Pancreas (tissue), 10 donors: ENCODE measurements around the gene KRT86. TPM values are rescaled to one million over a fixed set of nuclear protein-coding genes. Genes with fewer than 3 reads are reported as not detected.

Experiments
- ATAC-seq, 4 donors: fragments of 200-7000 bp; cut with Tn5 transposase; one replicate each; pipeline versions ENCODE4 v1.8.0 to v1.9.1; 2020; ENCODE audit warnings: mild to moderate bottlenecking in 4 of 4, moderate library complexity in 4 of 4
- DNase-seq, 6 donors: peaks; one replicate each; pipeline ENCODE4 v3.0.0-alpha.2; 2020
- FAIRE-seq: peaks from 2 replicates; lab custom pipeline; 2012; peaks lifted over from hg19 to GRCh38; lab: Jason Lieb, UNC
- H3K27ac ChIP-seq, 4 donors: fragments of 200-600 bp; sonication (generic); 1 replicate in 3 of 4; 2 replicates in 1 of 4; pipeline versions ENCODE4 v1.5.0 to v1.8.0; 2020
- H3K27me3 ChIP-seq, 4 donors: fragments of 200-600 bp; one replicate each; pipeline ENCODE4 v1.8.0; 2021
- H3K36me3 ChIP-seq, 3 donors: fragments of 200-600 bp; sonication (generic) in 1 of 3; one replicate each; pipeline versions ENCODE4 v1.5.0 to v1.8.0; 2020 to 2021
- H3K4me1 ChIP-seq, 3 donors: fragments of 200-600 bp; one replicate each; pipeline ENCODE4 v1.8.0; 2021
- H3K4me3 ChIP-seq, 4 donors: fragments of 200-600 bp; sonication (generic) in 2 of 4; one replicate each; pipeline versions ENCODE4 v1.5.0 to v1.8.0; 2020 to 2021
- H3K9me3 ChIP-seq, 4 donors: fragments of 200-600 bp; one replicate each; pipeline ENCODE4 v1.8.0; 2021
- WGBS, 2 donors: extraction: QIAGEN DNeasy Blood & Tissue Kit; methylation state at CpG; one replicate each; pipeline ENCODE4 v1.1.7; 2013; 5-methylcytosine and 5-hydroxymethylcytosine counted together
- intact Hi-C, 3 donors: fragments of 100-400 bp; cut with DNase I; formaldehyde crosslinking; loops; one replicate each; pipeline versions ENCODE4 v1.11.1 to v1.14.2; 2022
- polyA plus RNA-seq, 2 donors: library from polyadenylated mRNA; stranded (reverse); fragments of 200-250 nt; gene quantifications; one replicate each; pipeline ENCODE4 v1.2.3, GENCODE V29; 2013
- total RNA-seq, 6 donors: library from RNA; stranded (reverse); fragmentation: NEBNext Ultra II Directional in 4 of 6; extraction: Animal tissue kit (Norgen Biotek cat#: 25700) in 4 of 6; gene quantifications; one replicate each; pipeline versions ENCODE4 v1.2.1 to v1.2.4, GENCODE V29; 2021 to 2023
- TF ChIP-seq, protein P1 (sequence below), 4 donors: fragments of 200-600 bp; sonication (generic) in 3 of 4; IDR thresholded peaks; one replicate each; pipeline versions ENCODE4 v1.5.0 to v1.8.0; 2021; ENCODE audit warnings: antibody characterized with exemption in 4 of 4
- donor health status: healthy with polysubstance abuse.
- donor health status: DM: no; HTN: no; CAD: no; lungs with moderate emphysema.
- donor health status: DM: no; HTN: no; CAD: no.
- donor health status: control.
- donor health status: control.
- donor health status: Bipolar disorder and iron deficiency.
- donor health status: DM: yes; HTN: yes; CAD: no.
- donor health status: DM: no; HTN: no; CAD: no.
- donor health status: DM: no; HTN: no; CAD: no.
- donor health status: DM: yes; HTN: yes; CAD: no.

KRT86 gene
- total and polyA plus RNA-seq, 8 donors = 0.60 to 3.3 (median 1.8) TPM

DNA sequence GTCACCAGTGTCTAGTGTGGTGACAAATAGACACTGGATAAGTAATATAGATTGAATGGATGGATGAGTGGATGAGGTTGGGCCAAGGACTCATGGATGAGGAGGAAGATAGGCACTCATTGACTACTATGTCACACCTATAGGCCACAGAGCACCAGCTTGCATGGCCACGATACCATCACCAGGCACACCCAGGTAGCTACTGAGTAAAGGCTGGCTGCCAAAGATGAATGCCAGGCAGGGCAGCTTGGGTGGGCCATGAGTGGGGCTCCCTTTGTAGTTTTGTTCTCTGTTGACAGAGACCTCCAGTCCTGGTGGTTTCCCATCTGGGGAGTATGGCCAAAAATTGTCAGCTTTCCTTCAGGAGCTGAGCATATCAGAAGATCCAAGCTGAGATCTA, 57.9 kb downstream of the KRT86 start:
- TF ChIP-seq, protein P1, sequence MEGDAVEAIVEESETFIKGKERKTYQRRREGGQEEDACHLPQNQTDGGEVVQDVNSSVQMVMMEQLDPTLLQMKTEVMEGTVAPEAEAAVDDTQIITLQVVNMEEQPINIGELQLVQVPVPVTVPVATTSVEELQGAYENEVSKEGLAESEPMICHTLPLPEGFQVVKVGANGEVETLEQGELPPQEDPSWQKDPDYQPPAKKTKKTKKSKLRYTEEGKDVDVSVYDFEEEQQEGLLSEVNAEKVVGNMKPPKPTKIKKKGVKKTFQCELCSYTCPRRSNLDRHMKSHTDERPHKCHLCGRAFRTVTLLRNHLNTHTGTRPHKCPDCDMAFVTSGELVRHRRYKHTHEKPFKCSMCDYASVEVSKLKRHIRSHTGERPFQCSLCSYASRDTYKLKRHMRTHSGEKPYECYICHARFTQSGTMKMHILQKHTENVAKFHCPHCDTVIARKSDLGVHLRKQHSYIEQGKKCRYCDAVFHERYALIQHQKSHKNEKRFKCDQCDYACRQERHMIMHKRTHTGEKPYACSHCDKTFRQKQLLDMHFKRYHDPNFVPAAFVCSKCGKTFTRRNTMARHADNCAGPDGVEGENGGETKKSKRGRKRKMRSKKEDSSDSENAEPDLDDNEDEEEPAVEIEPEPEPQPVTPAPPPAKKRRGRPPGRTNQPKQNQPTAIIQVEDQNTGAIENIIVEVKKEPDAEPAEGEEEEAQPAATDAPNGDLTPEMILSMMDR (IDR thresholded peaks at IDR 0.05) = no peak
- ATAC-seq (no peak), DNase-seq (no peak), FAIRE-seq (no peak)
- Histone ChIP-seq H3K4me3 (no peak overlapping the region), H3K27me3 (no peaks in the 10 kb centered on the region), H3K4me1 (peaks cover 0 to 2% (median 0%) of the 10 kb centered on the region in 3 donors), H3K9me3 (no peaks in the 10 kb centered on the region), H3K36me3 (no peaks in the 10 kb centered on the region), H3K27ac (no peak overlapping the region)
- intact Hi-C loops = no loop called here
- 98 to 100% methylated on average over 1 of the region's 1 CpG for WGBS, 2 donors

DNA sequence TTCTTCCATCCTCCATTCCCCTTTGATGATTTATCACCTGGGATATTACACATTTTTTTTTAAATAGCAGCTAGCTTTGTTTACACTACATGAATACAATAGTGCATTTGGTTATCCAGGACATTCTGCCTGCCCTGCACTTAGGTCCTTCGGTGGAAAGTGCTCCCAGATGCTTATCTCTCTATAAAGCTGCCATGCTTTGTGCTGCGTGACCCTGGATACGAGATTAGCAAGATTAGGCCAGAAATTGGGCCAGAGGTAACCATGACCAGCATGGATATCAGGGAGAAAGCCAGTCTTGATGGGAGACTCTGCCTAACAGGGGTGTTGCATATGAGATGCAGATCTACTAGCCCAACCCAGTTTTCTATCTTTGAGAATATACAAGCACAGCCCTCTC, 58.9 kb downstream of the KRT86 start:
- 48 to 60% methylated on average over 3 of the region's 3 CpGs for WGBS, 2 donors
- no peaks in the 10 kb centered on the region for H3K27me3 ChIP-seq
- ATAC-seq (no peak), FAIRE-seq (no peak), DNase-seq (no peak)
- TF ChIP-seq, protein P1 (IDR thresholded peaks at IDR 0.05) = no peak
- H3K9me3 ChIP-seq = no peaks in the 10 kb centered on the region
- no peak overlapping the region for H3K27ac ChIP-seq
- intact Hi-C loops = no loop called here
- H3K4me3 ChIP-seq = no peak overlapping the region
- no peaks in the 10 kb centered on the region for H3K36me3 ChIP-seq
- no peaks in the 10 kb centered on the region for H3K4me1 ChIP-seq

GRCh38 chr12:52334185-52334584, 59.7 kb downstream of the KRT86 start:
- 92 to 95% methylated on average over 3 of the region's 3 CpGs for WGBS, 2 donors
- Histone ChIP-seq H3K27me3 (no peaks in the 10 kb centered on the region), H3K27ac (no peak overlapping the region), H3K36me3 (no peaks in the 10 kb centered on the region), H3K4me3 (no peak overlapping the region), H3K4me1 (no peaks in the 10 kb centered on the region), H3K9me3 (no peaks in the 10 kb centered on the region)
- TF ChIP-seq, protein P1 (IDR thresholded peaks at IDR 0.05) = no peak
- no peak for FAIRE-seq
- DNase-seq = no peak
- no peak for ATAC-seq
- intact Hi-C loops = no loop called here

DNA sequence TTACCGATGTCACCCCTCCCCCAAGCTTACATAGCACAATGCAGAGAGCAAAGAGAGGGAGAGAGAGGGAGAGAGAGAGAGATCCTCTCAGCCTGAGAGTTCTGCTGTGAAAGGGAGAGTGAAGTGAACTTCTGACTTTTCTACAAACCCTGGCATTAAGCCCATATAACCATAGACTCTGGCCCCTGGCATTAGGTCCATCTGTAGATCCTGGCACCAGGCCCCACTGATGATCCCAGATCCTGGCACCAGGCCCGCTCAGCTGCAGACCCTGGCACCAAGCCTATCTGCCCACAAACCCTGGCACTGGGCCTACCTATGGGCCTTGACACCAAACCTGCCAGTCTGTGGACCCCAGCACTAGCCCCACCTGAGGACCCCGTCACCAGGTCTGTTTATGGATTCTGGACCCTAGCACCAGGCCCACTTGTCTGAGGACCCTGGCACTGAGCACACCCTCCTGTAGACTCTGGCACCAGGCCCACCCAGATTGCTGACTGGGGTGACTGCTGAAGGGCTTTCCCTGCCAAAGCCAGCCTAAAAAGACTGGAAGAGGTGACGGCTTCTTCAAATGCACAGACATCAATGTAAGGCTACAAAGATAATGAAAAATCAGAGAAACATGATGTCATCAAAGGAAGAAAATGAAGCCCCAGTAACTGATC, 61.3 kb downstream of the KRT86 start:
- 35 to 50% methylated on average over 4 of the region's 4 CpGs for WGBS, 2 donors
- no peaks in the 10 kb centered on the region for H3K27me3 ChIP-seq
- H3K27ac ChIP-seq = no peak overlapping the region
- FAIRE-seq (no peak), DNase-seq (peak in 4 of 6 donors; percentile 62 to 76 (median 71)), ATAC-seq (peak; percentile 31 to 71 (median 52))
- H3K4me1 ChIP-seq = no peaks in the 10 kb centered on the region
- H3K9me3 ChIP-seq = no peaks in the 10 kb centered on the region
- TF ChIP-seq, protein P1 (IDR thresholded peaks at IDR 0.05) = no peak
- intact Hi-C loops = no loop called here
- no peak overlapping the region for H3K4me3 ChIP-seq
- H3K36me3 ChIP-seq = no peaks in the 10 kb centered on the region

- Histone ChIP-seq H3K4me3 (no peak overlapping the region), H3K4me1 (no peaks in the 10 kb centered on the region), H3K9me3 (no peaks in the 10 kb centered on the region), H3K27ac (no peak overlapping the region), H3K36me3 (no peaks in the 10 kb centered on the region), H3K27me3 (no peaks in the 10 kb centered on the region)
- ATAC-seq (no peak), DNase-seq (no peak), FAIRE-seq (no peak)
- TF ChIP-seq, protein P1 (IDR thresholded peaks at IDR 0.05) = no peak
- intact Hi-C loops = no loop called here
- WGBS, 2 donors = 59 to 66% methylated on average over 2 of the region's 2 CpGs
Observed at GRCh38 chr12:52336641-52337040, 62.2 kb downstream of the KRT86 start.
